Smooth muscle cell (in vitro differentiated cells): ENCODE measurements around the gene POLDIP2. TPM values are rescaled to one million over a fixed set of nuclear protein-coding genes. Genes with fewer than 3 reads are reported as not detected.

ENCODE experiments used
- DNase-seq: peaks from one replicate; lab custom pipeline; 2025; ENCODE audit not compliant: unreplicated experiment; lab: John Stamatoyannopoulos, UW
- H2AFZ ChIP-seq: fragments of 200-600 bp; sonication (generic); 2 replicates; pipeline ENCODE4 v1.6.0; 2016; ENCODE audit warnings: antibody characterized with exemption, low read depth, mild to moderate bottlenecking
- H3F3A ChIP-seq: fragments of 200-600 bp; sonication (generic); 2 replicates; pipeline ENCODE4 v1.6.0; 2017; ENCODE audit warnings: antibody characterized with exemption, low read depth
- H3K27ac ChIP-seq: fragments of 200-600 bp; sonication (generic); 2 replicates; pipeline ENCODE4 v1.5.1; 2016; ENCODE audit warnings: low read depth, mild to moderate bottlenecking
- H3K27me3 ChIP-seq: fragments of 200-600 bp; sonication (generic); 2 replicates; pipeline ENCODE4 v1.6.1; 2016; ENCODE audit warnings: low read depth, mild to moderate bottlenecking
- H3K36me3 ChIP-seq: fragments of 200-600 bp; sonication (generic); 2 replicates; pipeline ENCODE4 v1.5.1; 2016; ENCODE audit warnings: low read depth
- H3K4me1 ChIP-seq: fragments of 200-600 bp; sonication (generic); 2 replicates; pipeline ENCODE4 v1.5.1; 2016; ENCODE audit warnings: low read depth
- H3K4me2 ChIP-seq: fragments of 200-600 bp; sonication (generic); 2 replicates; pipeline ENCODE4 v1.6.0; 2016; ENCODE audit warnings: mild to moderate bottlenecking
- H3K4me3 ChIP-seq: fragments of 200-600 bp; sonication (generic); 2 replicates; pipeline ENCODE4 v1.5.1; 2016; ENCODE audit warnings: mild to moderate bottlenecking
- H3K79me2 ChIP-seq: fragments of 200-600 bp; sonication (generic); 2 replicates; pipeline ENCODE4 v1.6.0; 2016; ENCODE audit warnings: low read depth, mild to moderate bottlenecking
- H3K9ac ChIP-seq: fragments of 200-600 bp; sonication (generic); 2 replicates; pipeline ENCODE4 v1.6.0; 2016; ENCODE audit warnings: low read depth
- H3K9me3 ChIP-seq: fragments of 200-600 bp; sonication (generic); replicated peaks from 2 replicates; pipeline ENCODE4 v1.5.1; 2016; ENCODE audit warnings: low read depth
- H4K20me1 ChIP-seq: fragments of 200-600 bp; sonication (generic); 2 replicates; pipeline ENCODE4 v1.6.0; 2016; ENCODE audit warnings: low read depth
- CTCF ChIP-seq: fragments of 200-600 bp; sonication (generic); IDR thresholded peaks from 2 replicates; pipeline ENCODE4 v1.5.1; 2017; ENCODE audit warnings: borderline replicate concordance, mild to moderate bottlenecking, antibody characterized with exemption; ENCODE audit not compliant: insufficient read depth, poor library complexity, severe bottlenecking
- WGBS: methylation state at CpG from one replicate; pipeline ENCODE4 v1.1.7; 2016; ENCODE audit warnings: low lambda C conversion rate; 5-methylcytosine and 5-hydroxymethylcytosine counted together
- polyA plus RNA-seq: library from polyadenylated mRNA; unstranded; fragments of >200 nt; fragmentation: Nextera tagmentation; extraction: Ambion mirVana; gene quantifications from 2 replicates; pipeline ENCODE4 v1.2.1, GENCODE V29; 2016
- total RNA-seq: library from RNA; depleted of rRNA; stranded (reverse); fragments of >200 nt; gene quantifications from 2 replicates; pipeline ENCODE4 v1.2.3, GENCODE V29; 2014

POLDIP2 gene
- total and polyA plus RNA-seq, 2 experiments from 2014 or later, result 52.6 to 83.2 TPM

- H3K4me3 ChIP-seq, result no peak within 1 kb of the TSS
- H3F3A ChIP-seq, result no peaks in the 10 kb centered on the region
- H3K27ac ChIP-seq, result no peak within 1 kb of the TSS
- H3K9ac ChIP-seq, result no peak within 1 kb of the TSS
- no peak within 1 kb of the TSS for H3K4me2 ChIP-seq
- TF ChIP-seq CTCF, result no peak
- WGBS, result 96% methylated on average over 12 of the region's 13 CpGs
- H3K79me2 ChIP-seq, result no peaks in the 10 kb centered on the region
- H3K27me3 ChIP-seq, result no peaks in the 10 kb centered on the region
- no peak for DNase-seq
- peaks cover 5% of the 10 kb centered on the region for H3K36me3 ChIP-seq
- peaks cover 3% of the 10 kb centered on the region for H3K4me1 ChIP-seq
- no peak within 1 kb of the TSS for H2AFZ ChIP-seq
- H3K9me3 ChIP-seq, result no peaks in the 10 kb centered on the region
- no peaks in the 10 kb centered on the region for H4K20me1 ChIP-seq
Measured at GRCh38 chr17:28364665-28365363, 7.5 kb upstream of the POLDIP2 start, which contains the start of gene SEBOX. Gene SEBOX (minus strand): TSS chr17:28365199. CDS start chr17:28365151, 48 bp downstream.

GRCh38 chr17:28363776-28364650 is 6.7 kb upstream of the POLDIP2 start:
- no peaks in the 10 kb centered on the region for H3F3A ChIP-seq
- no peaks in the 10 kb centered on the region for H3K9me3 ChIP-seq
- WGBS, result 99% methylated on average over 8 of the region's 8 CpGs
- no peaks in the 10 kb centered on the region for H3K4me1 ChIP-seq
- no peaks in the 10 kb centered on the region for H3K27me3 ChIP-seq
- no peak for DNase-seq
- no peak overlapping the region for H3K27ac ChIP-seq
- H3K4me3 ChIP-seq, result no peak overlapping the region
- H3K4me2 ChIP-seq, result no peak overlapping the region
- H3K9ac ChIP-seq, result no peak overlapping the region
- H3K79me2 ChIP-seq, result no peaks in the 10 kb centered on the region
- no peak for TF ChIP-seq CTCF
- no peaks in the 10 kb centered on the region for H4K20me1 ChIP-seq
- H3K36me3 ChIP-seq, result peaks cover 9% of the 10 kb centered on the region
- H2AFZ ChIP-seq, result no peak overlapping the region

GRCh38 chr17:28363186-28363585 is 5.9 kb upstream of the POLDIP2 start:
- no peak overlapping the region for H3K9ac ChIP-seq
- no peak for DNase-seq
- H3K4me2 ChIP-seq, result no peak overlapping the region
- H2AFZ ChIP-seq, result no peak overlapping the region
- H3K36me3 ChIP-seq, result peaks cover 9% of the 10 kb centered on the region
- no peaks in the 10 kb centered on the region for H3K9me3 ChIP-seq
- no peak overlapping the region for H3K27ac ChIP-seq
- peaks cover 8% of the 10 kb centered on the region for H3K79me2 ChIP-seq
- WGBS, result 93% methylated on average over 5 of the region's 5 CpGs
- H3K4me3 ChIP-seq, result no peak overlapping the region
- no peak for TF ChIP-seq CTCF
- no peaks in the 10 kb centered on the region for H3F3A ChIP-seq
- no peaks in the 10 kb centered on the region for H4K20me1 ChIP-seq
- H3K27me3 ChIP-seq, result no peaks in the 10 kb centered on the region
- H3K4me1 ChIP-seq, result peaks cover 7% of the 10 kb centered on the region
